Measurements from ENCODE around the gene APOL3. TPM values are rescaled to one million over a fixed set of nuclear protein-coding genes. Genes with fewer than 3 reads are reported as not detected.
"Not testable (repeated sequence)": the region's sequence is repeated elsewhere in the genome, so short reads cannot be mapped to it uniquely, and the experiment has no call there.

Gene APOL3
- total RNA-seq, 1 donor from 2014 or later: 31.7 TPM

GRCh38 chr22:36120621-36121351 is 39.8 kb downstream of the APOL3 start:
- not testable (repeated sequence) for ATAC-seq; DNase-seq (ENCODE audit: missing footprints)
- intact Hi-C loops (cut with DNase I): loop anchor here (5.0 kb wide), 1 partner anchor 538 kb away; no protein-coding TSS in a partner anchor

- DNase-seq (ENCODE audit: missing footprints): no peak
- intact Hi-C loops (cut with DNase I): no loop called here
- no peak for ATAC-seq
These were observed 43.5 kb downstream of the APOL3 start for GRCh38 chr22:36117053-36117554.

- DNase-seq (ENCODE audit: missing footprints) (no peak), ATAC-seq (no peak)
- intact Hi-C loops (cut with DNase I): no loop called here
These were observed 44.4 kb downstream of the APOL3 start for GRCh38 chr22:36116127-36116526.

GRCh38 chr22:36113121-36113520 is 47.4 kb downstream of the APOL3 start:
- DNase-seq (ENCODE audit: missing footprints): no peak
- intact Hi-C loops (cut with DNase I): no loop called here
- ATAC-seq: no peak

- intact Hi-C loops (cut with DNase I): no loop called here
- DNase-seq (ENCODE audit: missing footprints): no peak
- ATAC-seq: no peak
These were observed 49.2 kb downstream of the APOL3 start for GRCh38 chr22:36111316-36111715.

- intact Hi-C loops (cut with DNase I): no loop called here
- DNase-seq (ENCODE audit: missing footprints): no peak
These were observed 50.2 kb downstream of the APOL3 start for GRCh38 chr22:36110306-36110881.

GRCh38 chr22:36107436-36107835 is 53.1 kb downstream of the APOL3 start:
- intact Hi-C loops (cut with DNase I): no loop called here

More at GRCh38 chr22:36110306-36110881, 50.2 kb downstream of the APOL3 start:
- no peak for ATAC-seq

GRCh38 chr22:36106910-36107309 is 53.6 kb downstream of the APOL3 start:
- DNase-seq (ENCODE audit: missing footprints): no peak
- ATAC-seq: no peak
- intact Hi-C loops (cut with DNase I): no loop called here

More at GRCh38 chr22:36107436-36107835, 53.1 kb downstream of the APOL3 start:
- no peak for ATAC-seq
- DNase-seq (ENCODE audit: missing footprints): no peak

GRCh38 chr22:36104988-36105387 is 55.6 kb downstream of the APOL3 start:
- DNase-seq (ENCODE audit: missing footprints): no peak
- ATAC-seq: no peak
- intact Hi-C loops (cut with DNase I): no loop called here

GRCh38 chr22:36104435-36104834 is 56.1 kb downstream of the APOL3 start:
- ATAC-seq (no peak), DNase-seq (ENCODE audit: missing footprints) (no peak)
- intact Hi-C loops (cut with DNase I): no loop called here

- intact Hi-C loops (cut with DNase I): no loop called here
- DNase-seq (ENCODE audit: missing footprints) (no peak), ATAC-seq (no peak)
These were observed 56.7 kb downstream of the APOL3 start for GRCh38 chr22:36103891-36104290.

GRCh38 chr22:36102995-36103394 is 57.6 kb downstream of the APOL3 start:
- ATAC-seq: no peak

GRCh38 chr22:36101756-36102155 is 58.8 kb downstream of the APOL3 start:
- DNase-seq (ENCODE audit: missing footprints) (no peak), ATAC-seq (no peak)
- intact Hi-C loops (cut with DNase I): no loop called here

More at GRCh38 chr22:36102995-36103394, 57.6 kb downstream of the APOL3 start:
- intact Hi-C loops (cut with DNase I): no loop called here
- DNase-seq (ENCODE audit: missing footprints): no peak

GRCh38 chr22:36100908-36101307 is 59.6 kb downstream of the APOL3 start:
- intact Hi-C loops (cut with DNase I); DNase-seq (ENCODE audit: missing footprints); ATAC-seq: not testable (repeated sequence)

- no peak for DNase-seq (ENCODE audit: missing footprints)
- intact Hi-C loops (cut with DNase I): no loop called here
- no peak for ATAC-seq
These were observed 60.3 kb downstream of the APOL3 start for GRCh38 chr22:36100134-36100824.

GRCh38 chr22:36099561-36099960 is 61.0 kb downstream of the APOL3 start:
- DNase-seq (ENCODE audit: missing footprints); ATAC-seq; intact Hi-C loops (cut with DNase I): not testable (repeated sequence)

- ATAC-seq: no peak
- intact Hi-C loops (cut with DNase I): no loop called here
- no peak for DNase-seq (ENCODE audit: missing footprints)
These were observed 62.7 kb downstream of the APOL3 start for GRCh38 chr22:36097880-36098279.

- ATAC-seq; intact Hi-C loops (cut with DNase I); DNase-seq (ENCODE audit: missing footprints): not testable (repeated sequence)
These were observed 69.8 kb downstream of the APOL3 start for GRCh38 chr22:36090772-36091171.

Measured in Right ventricle myocardium inferior (tissue), 1 donor.